ENCODE measurements around the gene POLR1E. TPM values are rescaled to one million over a fixed set of nuclear protein-coding genes. Genes with fewer than 3 reads are reported as not detected.

POLR1E gene
- total RNA-seq, 1 donor from 2014 or later: 38.6 TPM

- peaks cover 30% of the 10 kb centered on the region for H3K36me3 Mint-ChIP-seq
- Histone ChIP-seq H3K4me2 (no peak overlapping the region), H4K20me1 (ENCODE audit: low read depth) (peaks cover 63% of the 10 kb centered on the region), H3K9me3 (ENCODE audit: low read depth) (no peaks in the 10 kb centered on the region), H3K4me3 (no peak overlapping the region), H3K27ac (no peak overlapping the region), H3K27me3 (no peaks in the 10 kb centered on the region), H3K79me2 (ENCODE audit: low read depth) (peaks cover 60% of the 10 kb centered on the region), H2AFZ (replicated peaks) (no peak overlapping the region), H3K36me3 (peaks cover 3% of the 10 kb centered on the region), H3K4me1 (peaks cover 24% of the 10 kb centered on the region), H3F3A (ENCODE audit: low read depth) (peaks cover 35% of the 10 kb centered on the region), H3K9ac (no peak overlapping the region)
- no peak overlapping the region for H3K27ac Mint-ChIP-seq
- TF ChIP-seq EZH2phosphoT487 (IDR thresholded peaks at IDR 0.05) (no peak), EZH2 (IDR thresholded peaks at IDR 0.05) (no peak)
- no peaks in the 10 kb centered on the region for H3K27me3 Mint-ChIP-seq (ENCODE audit: insufficient read depth, low read depth)
- H3K4me1 Mint-ChIP-seq: peaks cover 25% of the 10 kb centered on the region
- DNase-seq (ENCODE audit: low spot score): no peak
- H3K9me3 Mint-ChIP-seq: no peaks in the 10 kb centered on the region
- no peak overlapping the region for H3K4me3 Mint-ChIP-seq
Measured at GRCh38 chr9:37437621-37438020, 48.1 kb upstream of the POLR1E start.

GRCh38 chr9:37438359-37438758 lies 47.4 kb upstream of the POLR1E start:
- H3K27ac Mint-ChIP-seq: no peak overlapping the region
- H3K9ac ChIP-seq: no peak overlapping the region
- no peak for DNase-seq (ENCODE audit: low spot score)
- no peak overlapping the region for H3K4me2 ChIP-seq
- H3K9me3 Mint-ChIP-seq: no peaks in the 10 kb centered on the region
- H3K4me1 ChIP-seq: peaks cover 19% of the 10 kb centered on the region
- H3K36me3 ChIP-seq: peaks cover 3% of the 10 kb centered on the region
- peaks cover 19% of the 10 kb centered on the region for H3K4me1 Mint-ChIP-seq
- no peak overlapping the region for H2AFZ ChIP-seq (replicated peaks)
- TF ChIP-seq CTCF (IDR thresholded peaks at IDR 0.05): no peak
- TF ChIP-seq EZH2phosphoT487 (IDR thresholded peaks at IDR 0.05): no peak
- TF ChIP-seq EZH2 (IDR thresholded peaks at IDR 0.05): no peak
- no peaks in the 10 kb centered on the region for H3K27me3 ChIP-seq
- H3K27me3 Mint-ChIP-seq (ENCODE audit: insufficient read depth, low read depth): no peaks in the 10 kb centered on the region
- H3K27ac ChIP-seq: peak overlapping the region; percentile 50
- H3K79me2 ChIP-seq (ENCODE audit: low read depth): peaks cover 67% of the 10 kb centered on the region
- H4K20me1 ChIP-seq (ENCODE audit: low read depth): peaks cover 65% of the 10 kb centered on the region
- H3K4me3 ChIP-seq: no peak overlapping the region
- peaks cover 30% of the 10 kb centered on the region for H3K36me3 Mint-ChIP-seq
- H3F3A ChIP-seq (ENCODE audit: low read depth): peaks cover 28% of the 10 kb centered on the region
- no peak overlapping the region for H3K4me3 Mint-ChIP-seq
- H3K9me3 ChIP-seq (ENCODE audit: low read depth): no peaks in the 10 kb centered on the region

GRCh38 chr9:37441776-37442370 lies 43.9 kb upstream of the POLR1E start:
- Mint-ChIP-seq H3K9me3 (no peaks in the 10 kb centered on the region), H3K4me3 (no peak overlapping the region), H3K36me3 (peaks cover 27% of the 10 kb centered on the region), H3K27ac (no peak overlapping the region), H3K4me1 (peaks cover 2% of the 10 kb centered on the region), H3K27me3 (ENCODE audit: insufficient read depth, low read depth) (no peaks in the 10 kb centered on the region)
- Histone ChIP-seq H3F3A (ENCODE audit: low read depth) (peaks cover 14% of the 10 kb centered on the region), H3K27me3 (no peaks in the 10 kb centered on the region), H3K79me2 (ENCODE audit: low read depth) (peaks cover 85% of the 10 kb centered on the region), H3K27ac (no peak overlapping the region), H3K4me1 (peaks cover 4% of the 10 kb centered on the region), H4K20me1 (ENCODE audit: low read depth) (peaks cover 74% of the 10 kb centered on the region), H3K9ac (no peak overlapping the region), H3K9me3 (ENCODE audit: low read depth) (no peaks in the 10 kb centered on the region), H3K4me2 (no peak overlapping the region), H2AFZ (replicated peaks) (no peak overlapping the region), H3K4me3 (no peak overlapping the region), H3K36me3 (peaks cover 3% of the 10 kb centered on the region)
- TF ChIP-seq EZH2phosphoT487 (IDR thresholded peaks at IDR 0.05): no peak
- no peak for TF ChIP-seq CTCF (IDR thresholded peaks at IDR 0.05)
- no peak for TF ChIP-seq EZH2 (IDR thresholded peaks at IDR 0.05)
- DNase-seq (ENCODE audit: low spot score): no peak

GRCh38 chr9:37442556-37442955 lies 43.2 kb upstream of the POLR1E start:
- H3K4me3 Mint-ChIP-seq: no peak overlapping the region
- peaks cover 2% of the 10 kb centered on the region for H3K4me1 Mint-ChIP-seq
- H3K27me3 Mint-ChIP-seq (ENCODE audit: insufficient read depth, low read depth): no peaks in the 10 kb centered on the region
- H3K79me2 ChIP-seq (ENCODE audit: low read depth): peaks cover 85% of the 10 kb centered on the region
- no peak overlapping the region for H3K27ac Mint-ChIP-seq
- no peaks in the 10 kb centered on the region for H3K9me3 Mint-ChIP-seq
- no peak for TF ChIP-seq CTCF (IDR thresholded peaks at IDR 0.05)
- TF ChIP-seq EZH2 (IDR thresholded peaks at IDR 0.05): no peak
- TF ChIP-seq EZH2phosphoT487 (IDR thresholded peaks at IDR 0.05): no peak
- peaks cover 14% of the 10 kb centered on the region for H3F3A ChIP-seq (ENCODE audit: low read depth)
- H3K4me1 ChIP-seq: peaks cover 6% of the 10 kb centered on the region
- no peak overlapping the region for H3K9ac ChIP-seq
- no peak overlapping the region for H3K4me2 ChIP-seq
- H3K36me3 Mint-ChIP-seq: peaks cover 26% of the 10 kb centered on the region
- H3K9me3 ChIP-seq (ENCODE audit: low read depth): no peaks in the 10 kb centered on the region
- H3K27me3 ChIP-seq: no peaks in the 10 kb centered on the region
- H4K20me1 ChIP-seq (ENCODE audit: low read depth): peaks cover 75% of the 10 kb centered on the region
- peaks cover 3% of the 10 kb centered on the region for H3K36me3 ChIP-seq
- no peak overlapping the region for H3K4me3 ChIP-seq
- DNase-seq (ENCODE audit: low spot score): no peak
- H2AFZ ChIP-seq (replicated peaks): no peak overlapping the region
- no peak overlapping the region for H3K27ac ChIP-seq
